Erythroblast (primary cell): ENCODE results near the gene C2orf69.

Experiments
- GATA1 ChIP-seq: IDR thresholded peaks from 2 replicates; pipeline ENCODE4 v1.6.1; 2011; ENCODE audit warnings: low read depth, mild to moderate bottlenecking, control low read depth, low read length, moderate library complexity
- POLR2A ChIP-seq: IDR thresholded peaks from 2 replicates; pipeline ENCODE4 v1.6.1; 2011; ENCODE audit warnings: mild to moderate bottlenecking, low read length

DNA sequence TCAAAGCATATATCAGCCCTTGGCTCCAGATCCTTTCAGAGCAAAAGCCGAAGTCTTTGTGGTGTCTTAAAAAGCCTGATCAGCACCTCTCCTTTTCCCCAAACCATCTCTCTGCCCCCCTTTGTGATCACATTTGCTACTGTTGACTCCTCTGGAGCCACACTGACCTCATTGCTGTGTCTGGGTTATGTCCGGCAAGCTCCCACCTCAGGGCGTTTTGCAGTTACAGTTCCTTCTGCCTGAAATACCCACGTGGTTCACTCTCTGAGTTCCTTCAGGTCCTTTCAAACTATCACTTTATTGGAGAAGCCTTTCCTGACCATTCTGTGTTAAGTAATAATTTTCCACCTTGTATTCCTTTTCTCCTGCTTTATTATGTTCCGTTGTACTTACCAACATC is 11.8 kb downstream of the C2orf69 start:
- no peak for TF ChIP-seq POLR2A
- no peak for TF ChIP-seq GATA1
